G401 (cell line): ENCODE measurements around the gene PRKCI. TPM values are rescaled to one million over a fixed set of nuclear protein-coding genes. Genes with fewer than 3 reads are reported as not detected.
"Not testable (repeated sequence)": the region's sequence is repeated elsewhere in the genome, so short reads cannot be mapped to it uniquely, and the experiment has no call there.

Experiments used
- DNase-seq: peaks from one replicate; pipeline ENCODE4 v3.0.0-alpha.2; 2015; ENCODE audit warnings: low spot score
- in situ Hi-C: cut with HindIII; loops from 2 replicates; pipeline ENCODE4 v1.10.0; 2016; ENCODE audit warnings: low sequenced_read_pairs, mixed read lengths
- total RNA-seq: library from RNA; depleted of rRNA; stranded (reverse); fragments of >200 nt; shearing (Covaris generic); gene quantifications from 2 replicates; pipeline ENCODE4 v1.2.3, GENCODE V29; 2014

PRKCI gene
- total RNA-seq, 1 experiment from 2014 or later: 75.5 TPM

GRCh38 chr3:170277311-170277710 lies 55.1 kb downstream of the PRKCI start:
- DNase-seq, in situ Hi-C loops: not testable (repeated sequence)

GRCh38 chr3:170277833-170278580 lies 55.8 kb downstream of the PRKCI start:
- no peak for DNase-seq

GRCh38 chr3:170278627-170279026 lies 56.4 kb downstream of the PRKCI start:
- peak; percentile 33 for DNase-seq
- in situ Hi-C loops: no loop called here

More at GRCh38 chr3:170277833-170278580, 55.8 kb downstream of the PRKCI start:
- in situ Hi-C loops: no loop called here

GRCh38 chr3:170290194-170290593 lies 68.0 kb downstream of the PRKCI start:
- in situ Hi-C loops: no loop called here
- DNase-seq: no peak

- in situ Hi-C loops: no loop called here
- DNase-seq: no peak
Measured at GRCh38 chr3:170295586-170295985, 73.4 kb downstream of the PRKCI start.

- no peak for DNase-seq
- in situ Hi-C loops: no loop called here
Measured at GRCh38 chr3:170296703-170297102, 74.5 kb downstream of the PRKCI start.

- in situ Hi-C loops: no loop called here
- DNase-seq: no peak
Measured at GRCh38 chr3:170301405-170301804, 79.2 kb downstream of the PRKCI start.

- no peak for DNase-seq
- in situ Hi-C loops: no loop called here
Measured at GRCh38 chr3:170302008-170302407, 79.8 kb downstream of the PRKCI start.

GRCh38 chr3:170306015-170306414 lies 83.8 kb downstream of the PRKCI start:
- DNase-seq: no peak
- in situ Hi-C loops: no loop called here

GRCh38 chr3:170307671-170308405 lies 85.6 kb downstream of the PRKCI start:
- in situ Hi-C loops: no loop called here
- DNase-seq: no peak

- in situ Hi-C loops: no loop called here
- no peak for DNase-seq
Measured at GRCh38 chr3:170309046-170309445, 86.8 kb downstream of the PRKCI start.

- in situ Hi-C loops: no loop called here
- no peak for DNase-seq
Measured at GRCh38 chr3:170317954-170318353, 95.7 kb downstream of the PRKCI start.

GRCh38 chr3:170320461-170321121 lies 98.4 kb downstream of the PRKCI start:
- DNase-seq: no peak
- in situ Hi-C loops: no loop called here

GRCh38 chr3:170321321-170322034 lies 99.3 kb downstream of the PRKCI start:
- DNase-seq: no peak
- in situ Hi-C loops: no loop called here

GRCh38 chr3:170322566-170323269 lies 100.5 kb downstream of the PRKCI start:
- in situ Hi-C loops: no loop called here
- DNase-seq: no peak

GRCh38 chr3:170323331-170323730 lies 101.1 kb downstream of the PRKCI start:
- no peak for DNase-seq
- in situ Hi-C loops: no loop called here

- in situ Hi-C loops: no loop called here
- no peak for DNase-seq
Measured at GRCh38 chr3:170324962-170325361, 102.7 kb downstream of the PRKCI start.

- in situ Hi-C loops: no loop called here
- DNase-seq: no peak
Measured at GRCh38 chr3:170327040-170327808, 105.0 kb downstream of the PRKCI start.
